HepG2 (cell line): ENCODE data around the gene CLIP2. TPM values are rescaled to one million over a fixed set of nuclear protein-coding genes. Genes with fewer than 3 reads are reported as not detected.

Experiments used
- FOXK1 ChIP-seq: sonication (generic); formaldehyde crosslinking; IDR thresholded peaks from 2 replicates; pipeline ENCODE4 v1.4.0; 2020; ENCODE audit warnings: low read depth, missing genetic modification reagents, borderline replicate concordance
- HOXA7 ChIP-seq: sonication (generic); formaldehyde crosslinking; IDR thresholded peaks from 2 replicates; pipeline ENCODE4 v1.8.1; 2022; ENCODE audit warnings: mild to moderate bottlenecking, missing genetic modification reagents, moderate library complexity
- MYNN ChIP-seq: sonication (generic); formaldehyde crosslinking; IDR thresholded peaks from 2 replicates; pipeline ENCODE4 v1.4.0; 2020; ENCODE audit warnings: mild to moderate bottlenecking, low read depth, missing genetic modification reagents
- ZNF10 ChIP-seq: sonication (generic); formaldehyde crosslinking; IDR thresholded peaks from 2 replicates; pipeline ENCODE4 v1.4.0; 2020; ENCODE audit warnings: mild to moderate bottlenecking, low read depth, missing genetic modification reagents, borderline replicate concordance
- ZNF513 ChIP-seq: sonication (generic); formaldehyde crosslinking; conservative IDR thresholded peaks from 2 replicates; pipeline ENCODE4 v1.5.0; 2020; ENCODE audit warnings: missing genetic modification reagents
- ZNF713 ChIP-seq: sonication (generic); formaldehyde crosslinking; IDR thresholded peaks from 2 replicates; pipeline ENCODE4 v1.4.0; 2020; ENCODE audit warnings: mild to moderate bottlenecking, missing genetic modification reagents
- polyA plus RNA-seq, 8 experiments: library from polyadenylated mRNA; depleted of rRNA in 3 of 8; stranded (reverse) in 7 of 8; unstranded in 1 of 8; fragments of >200 nt; fragmentation: Illumina TruSeq in 4 of 8; extraction: Trizol in 4 of 8; gene quantifications; 2 replicates each; pipeline versions ENCODE4 v1.2.1 to v1.2.3, GENCODE V29; 2011 to 2016; ENCODE audit warnings: low read depth in 4 of 8, missing spikeins in 1 of 8, mixed read lengths in 1 of 8; ENCODE audit not compliant: insufficient read depth in 1 of 8
- total RNA-seq, 5 experiments: library from RNA; depleted of rRNA; stranded (reverse); fragments of >200 nt; fragmentation: Illumina TruSeq; extraction: Trizol; gene quantifications; 2 replicates each; pipeline ENCODE4 v1.2.3, GENCODE V29; 2016; ENCODE audit warnings: low read depth in 1 of 5
- TF ChIP-seq, protein P1 (sequence below): sonication (generic); formaldehyde crosslinking; IDR thresholded peaks from 2 replicates; pipeline ENCODE4 v1.4.0; 2020; ENCODE audit warnings: missing genetic modification reagents, mild to moderate bottlenecking, borderline replicate concordance
- TF ChIP-seq, protein P2 (sequence below): sonication (generic); formaldehyde crosslinking; IDR thresholded peaks from 2 replicates; pipeline ENCODE4 v1.4.0; 2020; ENCODE audit warnings: missing genetic modification reagents

Gene CLIP2
- total and polyA plus RNA-seq, 2 of the 13 experiments (the other 11 are each of a cell fraction or from before 2014, with no cell fraction given) = 6.5 to 17.4 TPM

- no peak for TF ChIP-seq ZNF513 (CRISPR knock-in tag)
- TF ChIP-seq HOXA7 (CRISPR knock-in tag) = no peak
- no peak for TF ChIP-seq ZNF713 (CRISPR knock-in tag)
- TF ChIP-seq MYNN (CRISPR knock-in tag) = no peak
- TF ChIP-seq, protein P1, sequence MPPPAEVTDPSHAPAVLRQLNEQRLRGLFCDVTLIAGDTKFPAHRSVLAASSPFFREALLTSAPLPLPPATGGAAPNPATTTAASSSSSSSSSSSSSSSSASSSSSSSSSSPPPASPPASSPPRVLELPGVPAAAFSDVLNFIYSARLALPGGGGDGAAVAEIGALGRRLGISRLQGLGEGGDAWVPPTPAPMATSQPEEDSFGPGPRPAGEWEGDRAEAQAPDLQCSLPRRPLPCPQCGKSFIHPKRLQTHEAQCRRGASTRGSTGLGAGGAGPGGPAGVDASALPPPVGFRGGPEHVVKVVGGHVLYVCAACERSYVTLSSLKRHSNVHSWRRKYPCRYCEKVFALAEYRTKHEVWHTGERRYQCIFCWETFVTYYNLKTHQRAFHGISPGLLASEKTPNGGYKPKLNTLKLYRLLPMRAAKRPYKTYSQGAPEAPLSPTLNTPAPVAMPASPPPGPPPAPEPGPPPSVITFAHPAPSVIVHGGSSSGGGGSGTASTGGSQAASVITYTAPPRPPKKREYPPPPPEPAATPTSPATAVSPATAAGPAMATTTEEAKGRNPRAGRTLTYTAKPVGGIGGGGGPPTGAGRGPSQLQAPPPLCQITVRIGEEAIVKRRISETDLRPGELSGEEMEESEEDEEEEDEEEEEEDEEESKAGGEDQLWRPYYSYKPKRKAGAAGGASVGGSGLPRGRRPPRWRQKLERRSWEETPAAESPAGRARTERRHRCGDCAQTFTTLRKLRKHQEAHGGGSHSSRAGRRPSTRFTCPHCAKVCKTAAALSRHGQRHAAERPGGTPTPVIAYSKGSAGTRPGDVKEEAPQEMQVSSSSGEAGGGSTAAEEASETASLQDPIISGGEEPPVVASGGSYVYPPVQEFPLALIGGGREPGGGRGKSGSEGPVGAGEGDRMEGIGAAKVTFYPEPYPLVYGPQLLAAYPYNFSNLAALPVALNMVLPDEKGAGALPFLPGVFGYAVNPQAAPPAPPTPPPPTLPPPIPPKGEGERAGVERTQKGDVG (CRISPR knock-in tag) = no peak
- TF ChIP-seq, protein P2, sequence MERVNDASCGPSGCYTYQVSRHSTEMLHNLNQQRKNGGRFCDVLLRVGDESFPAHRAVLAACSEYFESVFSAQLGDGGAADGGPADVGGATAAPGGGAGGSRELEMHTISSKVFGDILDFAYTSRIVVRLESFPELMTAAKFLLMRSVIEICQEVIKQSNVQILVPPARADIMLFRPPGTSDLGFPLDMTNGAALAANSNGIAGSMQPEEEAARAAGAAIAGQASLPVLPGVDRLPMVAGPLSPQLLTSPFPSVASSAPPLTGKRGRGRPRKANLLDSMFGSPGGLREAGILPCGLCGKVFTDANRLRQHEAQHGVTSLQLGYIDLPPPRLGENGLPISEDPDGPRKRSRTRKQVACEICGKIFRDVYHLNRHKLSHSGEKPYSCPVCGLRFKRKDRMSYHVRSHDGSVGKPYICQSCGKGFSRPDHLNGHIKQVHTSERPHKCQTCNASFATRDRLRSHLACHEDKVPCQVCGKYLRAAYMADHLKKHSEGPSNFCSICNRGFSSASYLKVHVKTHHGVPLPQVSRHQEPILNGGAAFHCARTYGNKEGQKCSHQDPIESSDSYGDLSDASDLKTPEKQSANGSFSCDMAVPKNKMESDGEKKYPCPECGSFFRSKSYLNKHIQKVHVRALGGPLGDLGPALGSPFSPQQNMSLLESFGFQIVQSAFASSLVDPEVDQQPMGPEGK (CRISPR knock-in tag) = no peak
- TF ChIP-seq ZNF10 (CRISPR knock-in tag) = no peak
- TF ChIP-seq FOXK1 (CRISPR knock-in tag) = no peak
- TF ChIP-seq, all 625 proteins: peak for 0
Observed at GRCh38 chr7:74409571-74409970, 120.4 kb downstream of the CLIP2 start (continued).
